ENCODE results near the gene RPL7A.
"Not testable (repeated sequence)": the region's sequence is repeated elsewhere in the genome, so short reads cannot be mapped to it uniquely, and the experiment has no call there.

DNA sequence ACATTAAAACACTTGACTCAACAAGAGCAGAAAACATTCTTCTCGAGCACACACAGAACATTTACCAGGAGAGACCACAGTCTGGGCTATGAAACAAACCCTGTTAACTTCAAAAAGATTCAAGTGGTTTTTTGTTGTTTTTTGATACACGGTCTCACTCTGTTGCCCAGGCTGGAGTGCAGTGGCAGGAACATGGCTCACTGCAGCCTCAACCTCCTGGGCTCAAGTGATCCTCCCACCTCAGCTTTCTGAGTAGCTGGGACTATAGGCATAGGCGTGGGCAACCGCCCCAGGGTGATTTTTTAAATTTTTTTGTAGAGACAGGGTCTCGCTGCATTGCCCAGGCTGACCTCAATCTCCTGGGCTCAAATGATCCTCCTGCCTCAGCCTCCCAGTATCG is 21.0 kb upstream of the RPL7A start:
- TF ChIP-seq, protein P1, sequence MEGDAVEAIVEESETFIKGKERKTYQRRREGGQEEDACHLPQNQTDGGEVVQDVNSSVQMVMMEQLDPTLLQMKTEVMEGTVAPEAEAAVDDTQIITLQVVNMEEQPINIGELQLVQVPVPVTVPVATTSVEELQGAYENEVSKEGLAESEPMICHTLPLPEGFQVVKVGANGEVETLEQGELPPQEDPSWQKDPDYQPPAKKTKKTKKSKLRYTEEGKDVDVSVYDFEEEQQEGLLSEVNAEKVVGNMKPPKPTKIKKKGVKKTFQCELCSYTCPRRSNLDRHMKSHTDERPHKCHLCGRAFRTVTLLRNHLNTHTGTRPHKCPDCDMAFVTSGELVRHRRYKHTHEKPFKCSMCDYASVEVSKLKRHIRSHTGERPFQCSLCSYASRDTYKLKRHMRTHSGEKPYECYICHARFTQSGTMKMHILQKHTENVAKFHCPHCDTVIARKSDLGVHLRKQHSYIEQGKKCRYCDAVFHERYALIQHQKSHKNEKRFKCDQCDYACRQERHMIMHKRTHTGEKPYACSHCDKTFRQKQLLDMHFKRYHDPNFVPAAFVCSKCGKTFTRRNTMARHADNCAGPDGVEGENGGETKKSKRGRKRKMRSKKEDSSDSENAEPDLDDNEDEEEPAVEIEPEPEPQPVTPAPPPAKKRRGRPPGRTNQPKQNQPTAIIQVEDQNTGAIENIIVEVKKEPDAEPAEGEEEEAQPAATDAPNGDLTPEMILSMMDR (conservative IDR thresholded peaks at IDR 0.05), result not testable (repeated sequence)
- TF ChIP-seq ZFX (IDR thresholded peaks at IDR 0.05), result not testable (repeated sequence)

All from C4-2B (cell line).